OCI-LY3 (cell line): ENCODE results near the gene DIPK1C.
A peak's percentile ranks its signal among the peaks of the same experiment; 100 is the strongest.

ENCODE experiments used
- H2AFZ ChIP-seq: fragments of 200-600, 300-600 bp; shearing (Covaris generic); 2 replicates; pipeline ENCODE4 v1.6.0; 2014; ENCODE audit warnings: antibody characterized with exemption, low read depth, low read length
- H3K27ac ChIP-seq: fragments of 200-600, 300-600 bp; sonication (generic); 2 replicates; pipeline ENCODE4 v1.5.1; 2014; ENCODE audit warnings: mild to moderate bottlenecking, low read length, moderate library complexity, mixed read lengths
- H3K27me3 ChIP-seq: fragments of 200-600, 300-600 bp; sonication (generic); 2 replicates; pipeline ENCODE4 v1.6.1; 2014; ENCODE audit warnings: low read depth, low read length, mixed read lengths
- H3K36me3 ChIP-seq: fragments of 200-600, 300-600 bp; sonication (generic); replicated peaks from 2 replicates; pipeline ENCODE3; 2014; ENCODE audit warnings: low read depth, low read length, mixed read lengths
- H3K4me1 ChIP-seq: fragments of 300-600, 200-600 bp; sonication (generic); 2 replicates; pipeline ENCODE4 v1.6.1; 2014; ENCODE audit warnings: low read length, mixed read lengths
- H3K4me2 ChIP-seq: fragments of 200-600, 300-600 bp; sonication (generic); 2 replicates; pipeline ENCODE4 v1.6.1; 2014; ENCODE audit warnings: low read length, mixed read lengths
- H3K4me3 ChIP-seq: fragments of 300-600, 200-600 bp; sonication (generic); 2 replicates; pipeline ENCODE4 v1.5.1; 2014; ENCODE audit warnings: antibody characterized with exemption, mild to moderate bottlenecking, low read length, moderate library complexity
- H3K79me2 ChIP-seq: fragments of 300-600, 200-600 bp; shearing (Covaris generic); 2 replicates; pipeline ENCODE4 v1.6.1; 2014; ENCODE audit warnings: mild to moderate bottlenecking, low read length, mixed read lengths
- H3K9ac ChIP-seq: fragments of 300-600, 200-600 bp; shearing (Covaris generic); 2 replicates; pipeline ENCODE4 v1.6.0; 2014; ENCODE audit warnings: mild to moderate bottlenecking, low read length, moderate library complexity
- H3K9me3 ChIP-seq: fragments of 200-600, 300-600 bp; shearing (Covaris generic); 2 replicates; pipeline ENCODE4 v1.6.1; 2014; ENCODE audit warnings: low read length, mixed read lengths; ENCODE audit not compliant: insufficient read depth
- H4K20me1 ChIP-seq: fragments of 200-600, 300-600 bp; sonication (generic); 2 replicates; pipeline ENCODE4 v1.6.1; 2016; ENCODE audit warnings: low read length, mixed read lengths; ENCODE audit not compliant: insufficient read depth
- CTCF ChIP-seq: fragments of 200-600, 300-600 bp; sonication (generic); IDR thresholded peaks from 2 replicates; pipeline ENCODE4 v1.5.1; 2014; ENCODE audit warnings: antibody characterized with exemption, low read length, low read depth
- EZH2phosphoT487 ChIP-seq: fragments of 200-600 bp; shearing (Covaris generic); IDR thresholded peaks from 2 replicates; pipeline ENCODE4 v1.6.1; 2018; ENCODE audit warnings: antibody characterized with exemption, mixed run types, low read depth

Gene DIPK1C

GRCh38 chr18:74411475-74411874 is 45.6 kb downstream of the DIPK1C start:
- Histone ChIP-seq H3K4me3 (no peak overlapping the region), H3K27me3 (peaks cover 26% of the 10 kb centered on the region), H3K36me3 (no peaks in the 10 kb centered on the region), H3K4me1 (peaks cover 9% of the 10 kb centered on the region), H4K20me1 (no peaks in the 10 kb centered on the region), H3K79me2 (no peaks in the 10 kb centered on the region), H3K27ac (no peak overlapping the region), H3K4me2 (no peak overlapping the region), H2AFZ (no peak overlapping the region), H3K9ac (no peak overlapping the region), H3K9me3 (no peaks in the 10 kb centered on the region)
- no peak for TF ChIP-seq EZH2phosphoT487
- TF ChIP-seq CTCF, result no peak

GRCh38 chr18:74410441-74410992 is 46.6 kb downstream of the DIPK1C start:
- Histone ChIP-seq H3K4me2 (no peak overlapping the region), H3K4me3 (no peak overlapping the region), H4K20me1 (no peaks in the 10 kb centered on the region), H3K27me3 (peaks cover 30% of the 10 kb centered on the region), H2AFZ (no peak overlapping the region), H3K9ac (no peak overlapping the region), H3K36me3 (no peaks in the 10 kb centered on the region), H3K9me3 (no peaks in the 10 kb centered on the region), H3K27ac (no peak overlapping the region), H3K79me2 (no peaks in the 10 kb centered on the region), H3K4me1 (peaks cover 9% of the 10 kb centered on the region)
- TF ChIP-seq CTCF (no peak), EZH2phosphoT487 (no peak)

- Histone ChIP-seq H3K4me3 (peak overlapping the region; percentile 12; the same call in 1 of the 2 replicates), H3K27ac (no peak overlapping the region), H4K20me1 (no peaks in the 10 kb centered on the region)
Observed at GRCh38 chr18:74407888-74408287, 49.2 kb downstream of the DIPK1C start.

GRCh38 chr18:74402806-74403433 is 54.2 kb downstream of the DIPK1C start:
- Histone ChIP-seq H3K9ac (no peak overlapping the region), H3K9me3 (no peaks in the 10 kb centered on the region), H4K20me1 (no peaks in the 10 kb centered on the region), H3K4me2 (no peak overlapping the region), H3K79me2 (no peaks in the 10 kb centered on the region), H3K27me3 (peaks cover 49% of the 10 kb centered on the region), H3K36me3 (no peaks in the 10 kb centered on the region), H3K4me1 (peaks cover 5% of the 10 kb centered on the region), H3K4me3 (no peak overlapping the region), H2AFZ (no peak overlapping the region), H3K27ac (no peak overlapping the region)
- TF ChIP-seq EZH2phosphoT487 (no peak), CTCF (no peak)

More at GRCh38 chr18:74407888-74408287, 49.2 kb downstream of the DIPK1C start:
- H3K27me3 ChIP-seq, result peaks cover 28% of the 10 kb centered on the region
- H2AFZ ChIP-seq, result no peak overlapping the region
- no peaks in the 10 kb centered on the region for H3K79me2 ChIP-seq
- no peak overlapping the region for H3K9ac ChIP-seq
- H3K9me3 ChIP-seq, result no peaks in the 10 kb centered on the region
- H3K36me3 ChIP-seq, result no peaks in the 10 kb centered on the region
- peaks cover 9% of the 10 kb centered on the region for H3K4me1 ChIP-seq
- TF ChIP-seq CTCF (no peak), EZH2phosphoT487 (no peak)
- H3K4me2 ChIP-seq, result peak overlapping the region; percentile 37
